HepG2 (cell line): ENCODE results near the gene CIAO2B. TPM values are rescaled to one million over a fixed set of nuclear protein-coding genes. Genes with fewer than 3 reads are reported as not detected.

Source experiments
- CHD4 ChIP-seq: fragments of 200-600 bp; sonication (generic); IDR thresholded peaks from 2 replicates; pipeline ENCODE4 v1.7.0; 2017; ENCODE audit warnings: mild to moderate bottlenecking, low read length, borderline replicate concordance
- FOXC1 ChIP-seq: sonication (generic); formaldehyde crosslinking; IDR thresholded peaks from 2 replicates; pipeline ENCODE4 v1.8.0; 2022; ENCODE audit warnings: mild to moderate bottlenecking, missing genetic modification reagents, borderline replicate concordance
- HCFC1 ChIP-seq: fragments of 150-350 bp; IDR thresholded peaks from 2 replicates; pipeline ENCODE4 v1.6.1; 2014; ENCODE audit warnings: low read depth, low read length
- HMG20A ChIP-seq: IDR thresholded peaks from 2 replicates; pipeline ENCODE4 v1.6.1; 2016; ENCODE audit warnings: borderline replicate concordance
- HNRNPL ChIP-seq: fragments of 200-400 bp; formaldehyde crosslinking; IDR thresholded peaks from 2 replicates; pipeline ENCODE4 v1.6.1; 2017; ENCODE audit warnings: mild to moderate bottlenecking, low read depth, low read length
- KAT7 ChIP-seq: IDR thresholded peaks from 2 replicates; pipeline ENCODE4 v1.6.1; 2018; ENCODE audit warnings: borderline replicate concordance, missing compliant biosample characterization
- NBN ChIP-seq: fragments of 450-650 bp; conservative IDR thresholded peaks from 2 replicates; pipeline ENCODE4 v1.6.1; 2017
- PHF5A ChIP-seq: IDR thresholded peaks from one replicate; pipeline ENCODE4 v1.6.1; 2018; ENCODE audit warnings: low read depth, missing genetic modification reagents; ENCODE audit not compliant: unreplicated experiment
- RFXAP ChIP-seq: sonication (generic); formaldehyde crosslinking; IDR thresholded peaks from 2 replicates; pipeline ENCODE4 v1.4.0; 2020; ENCODE audit warnings: missing genetic modification reagents, borderline replicate concordance
- SALL2 ChIP-seq: sonication (generic); formaldehyde crosslinking; IDR thresholded peaks from 2 replicates; pipeline ENCODE4 v1.8.1; 2023; ENCODE audit warnings: mild to moderate bottlenecking, missing genetic modification reagents, inconsistent platforms
- SP4 ChIP-seq: sonication (generic); formaldehyde crosslinking; IDR thresholded peaks from 2 replicates; pipeline ENCODE4 v1.8.1; 2023; ENCODE audit warnings: mild to moderate bottlenecking, missing genetic modification reagents
- STAG1 ChIP-seq: sonication (generic); formaldehyde crosslinking; IDR thresholded peaks from 2 replicates; pipeline ENCODE4 v1.4.0; 2020; ENCODE audit warnings: missing genetic modification reagents
- ZFYVE20 ChIP-seq: sonication (generic); formaldehyde crosslinking; IDR thresholded peaks from 2 replicates; pipeline ENCODE4 v1.8.0; 2023; ENCODE audit warnings: low read depth, mild to moderate bottlenecking, moderate library complexity, missing genetic modification reagents, borderline replicate concordance
- ZMYM4 ChIP-seq: sonication (generic); formaldehyde crosslinking; IDR thresholded peaks from 2 replicates; pipeline ENCODE4 v1.8.1; 2023; ENCODE audit warnings: mild to moderate bottlenecking, missing genetic modification reagents
- ZNF24 ChIP-seq: fragments of 450-650 bp; IDR thresholded peaks from 2 replicates; pipeline ENCODE4 v1.6.1; 2017; ENCODE audit warnings: antibody characterized with exemption, mild to moderate bottlenecking
- ZNF552 ChIP-seq: sonication (generic); formaldehyde crosslinking; IDR thresholded peaks from 2 replicates; pipeline ENCODE4 v1.9.0; 2022; ENCODE audit warnings: missing genetic modification reagents, mild to moderate bottlenecking, borderline replicate concordance
- ZNF558 ChIP-seq: sonication (generic); formaldehyde crosslinking; IDR thresholded peaks from 2 replicates; pipeline ENCODE4 v1.9.0; 2022; ENCODE audit warnings: mild to moderate bottlenecking, missing genetic modification reagents, borderline replicate concordance
- ZNF768 ChIP-seq: sonication (generic); formaldehyde crosslinking; IDR thresholded peaks from 2 replicates; pipeline ENCODE4 v1.4.0; 2020; ENCODE audit warnings: missing genetic modification reagents
- ZSCAN30 ChIP-seq: sonication (generic); formaldehyde crosslinking; IDR thresholded peaks from 2 replicates; pipeline ENCODE4 v1.5.0; 2020; ENCODE audit warnings: mild to moderate bottlenecking, missing genetic modification reagents
- polyA plus RNA-seq, 8 experiments: library from polyadenylated mRNA; depleted of rRNA in 3 of 8; stranded (reverse) in 7 of 8; unstranded in 1 of 8; fragments of >200 nt; fragmentation: Illumina TruSeq in 4 of 8; extraction: Trizol in 4 of 8; gene quantifications; 2 replicates each; pipeline versions ENCODE4 v1.2.1 to v1.2.3, GENCODE V29; 2011 to 2016; ENCODE audit warnings: low read depth in 4 of 8, missing spikeins in 1 of 8, mixed read lengths in 1 of 8; ENCODE audit not compliant: insufficient read depth in 1 of 8
- total RNA-seq, 5 experiments: library from RNA; depleted of rRNA; stranded (reverse); fragments of >200 nt; fragmentation: Illumina TruSeq; extraction: Trizol; gene quantifications; 2 replicates each; pipeline ENCODE4 v1.2.3, GENCODE V29; 2016; ENCODE audit warnings: low read depth in 1 of 5
- TF ChIP-seq, protein P1 (sequence below), 2 experiments: fragments of 450-650 bp in 1 of 2; sonication (generic) in 1 of 2; formaldehyde crosslinking; IDR thresholded peaks; 2 replicates each; pipeline versions ENCODE4 v1.5.0 to v1.8.0; 2020 to 2022; ENCODE audit warnings: mild to moderate bottlenecking in 1 of 2, missing genetic modification reagents in 1 of 2
- TF ChIP-seq, protein P2 (sequence below), 2 experiments: IDR thresholded peaks; 2 replicates each; pipeline ENCODE4 v1.6.1; 2011 to 2012; ENCODE audit warnings: low read length in 2 of 2, borderline replicate concordance in 1 of 2, low read depth in 1 of 2, mild to moderate bottlenecking in 1 of 2, moderate library complexity in 1 of 2
- TF ChIP-seq, protein P3 (sequence below): sonication (generic); formaldehyde crosslinking; IDR thresholded peaks from 2 replicates; pipeline ENCODE4 v1.8.1; 2022; ENCODE audit warnings: low read depth, mild to moderate bottlenecking, missing genetic modification reagents

The CIAO2B gene
- total and polyA plus RNA-seq, 2 of the 13 experiments (the other 11 are each of a cell fraction or from before 2014, with no cell fraction given): 157 to 293 TPM

DNA sequence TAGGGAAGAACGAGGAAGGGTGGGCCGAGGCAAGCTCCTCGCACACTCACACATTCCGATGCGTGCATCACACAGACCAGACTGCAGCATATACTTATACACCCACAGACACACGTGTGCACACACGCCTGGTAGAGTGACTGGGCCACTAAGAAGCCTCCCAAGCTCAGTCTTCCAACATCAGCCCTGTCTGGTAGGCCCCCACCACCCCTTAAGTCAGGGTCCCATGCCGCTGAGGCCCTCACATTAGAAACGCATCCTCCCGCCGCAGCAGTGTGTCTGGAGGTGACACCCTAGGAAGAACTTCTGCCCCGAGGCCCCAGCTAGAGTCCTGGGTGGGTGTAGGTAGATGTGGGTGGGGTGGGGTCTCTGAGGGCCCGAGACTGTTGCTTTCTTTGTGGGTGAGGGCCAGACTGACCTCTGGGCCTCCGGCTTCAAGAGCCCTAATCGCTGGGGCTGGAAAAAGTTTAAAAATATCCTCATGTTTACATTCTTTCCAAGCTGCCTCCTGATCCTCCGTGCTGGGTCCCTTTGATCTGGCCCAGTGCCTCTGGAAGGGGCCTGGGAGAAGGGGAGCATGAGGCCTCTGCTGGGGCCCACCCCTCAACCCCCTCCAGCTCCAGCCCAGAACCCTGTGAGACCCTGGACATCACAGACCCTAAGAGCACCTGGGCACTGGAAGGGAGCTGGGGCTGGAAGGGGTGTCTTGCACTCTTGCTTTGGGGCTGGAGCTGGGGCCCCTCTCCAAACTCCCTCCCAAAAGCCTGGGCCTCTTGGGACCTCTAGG, 29.2 kb downstream of the CIAO2B start (continued):
- TF ChIP-seq SP4 (CRISPR knock-in tag) (no peak; the same call in 1 of the 2 replicates), RFXAP (CRISPR knock-in tag) (peak; percentile 71), PHF5A (no peak), ZNF768 (no peak; the same call in 1 of the 2 replicates), ZNF552 (0 out of 2 replicates have a peak, but pooled peaks have one; percentile 8), STAG1 (CRISPR knock-in tag) (no peak), NBN (no peak), ZSCAN30 (no peak), CHD4 (no peak), ZFYVE20 (no peak), HMG20A (CRISPR knock-in tag) (peak; percentile 77; the same call in 1 of the 2 replicates), HCFC1 (no peak), ZNF24 (no peak), SALL2 (CRISPR knock-in tag) (peak; percentile 11; the same call in 1 of the 2 replicates), ZNF558 (CRISPR knock-in tag) (peak; percentile 34; the same call in 1 of the 2 replicates), HNRNPL (no peak), ZMYM4 (CRISPR knock-in tag) (no peak), KAT7 (CRISPR knock-in tag) (no peak), FOXC1 (no peak)
- TF ChIP-seq, protein P1, sequence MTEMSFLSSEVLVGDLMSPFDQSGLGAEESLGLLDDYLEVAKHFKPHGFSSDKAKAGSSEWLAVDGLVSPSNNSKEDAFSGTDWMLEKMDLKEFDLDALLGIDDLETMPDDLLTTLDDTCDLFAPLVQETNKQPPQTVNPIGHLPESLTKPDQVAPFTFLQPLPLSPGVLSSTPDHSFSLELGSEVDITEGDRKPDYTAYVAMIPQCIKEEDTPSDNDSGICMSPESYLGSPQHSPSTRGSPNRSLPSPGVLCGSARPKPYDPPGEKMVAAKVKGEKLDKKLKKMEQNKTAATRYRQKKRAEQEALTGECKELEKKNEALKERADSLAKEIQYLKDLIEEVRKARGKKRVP (CRISPR knock-in tag; IDR thresholded peaks at IDR 0.05): no peak
- TF ChIP-seq, protein P2, sequence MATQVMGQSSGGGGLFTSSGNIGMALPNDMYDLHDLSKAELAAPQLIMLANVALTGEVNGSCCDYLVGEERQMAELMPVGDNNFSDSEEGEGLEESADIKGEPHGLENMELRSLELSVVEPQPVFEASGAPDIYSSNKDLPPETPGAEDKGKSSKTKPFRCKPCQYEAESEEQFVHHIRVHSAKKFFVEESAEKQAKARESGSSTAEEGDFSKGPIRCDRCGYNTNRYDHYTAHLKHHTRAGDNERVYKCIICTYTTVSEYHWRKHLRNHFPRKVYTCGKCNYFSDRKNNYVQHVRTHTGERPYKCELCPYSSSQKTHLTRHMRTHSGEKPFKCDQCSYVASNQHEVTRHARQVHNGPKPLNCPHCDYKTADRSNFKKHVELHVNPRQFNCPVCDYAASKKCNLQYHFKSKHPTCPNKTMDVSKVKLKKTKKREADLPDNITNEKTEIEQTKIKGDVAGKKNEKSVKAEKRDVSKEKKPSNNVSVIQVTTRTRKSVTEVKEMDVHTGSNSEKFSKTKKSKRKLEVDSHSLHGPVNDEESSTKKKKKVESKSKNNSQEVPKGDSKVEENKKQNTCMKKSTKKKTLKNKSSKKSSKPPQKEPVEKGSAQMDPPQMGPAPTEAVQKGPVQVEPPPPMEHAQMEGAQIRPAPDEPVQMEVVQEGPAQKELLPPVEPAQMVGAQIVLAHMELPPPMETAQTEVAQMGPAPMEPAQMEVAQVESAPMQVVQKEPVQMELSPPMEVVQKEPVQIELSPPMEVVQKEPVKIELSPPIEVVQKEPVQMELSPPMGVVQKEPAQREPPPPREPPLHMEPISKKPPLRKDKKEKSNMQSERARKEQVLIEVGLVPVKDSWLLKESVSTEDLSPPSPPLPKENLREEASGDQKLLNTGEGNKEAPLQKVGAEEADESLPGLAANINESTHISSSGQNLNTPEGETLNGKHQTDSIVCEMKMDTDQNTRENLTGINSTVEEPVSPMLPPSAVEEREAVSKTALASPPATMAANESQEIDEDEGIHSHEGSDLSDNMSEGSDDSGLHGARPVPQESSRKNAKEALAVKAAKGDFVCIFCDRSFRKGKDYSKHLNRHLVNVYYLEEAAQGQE (IDR thresholded peaks at IDR 0.05; ENCODE audit: borderline replicate concordance in 1 of 2, low read depth in 1 of 2, low read length in 2 of 2): peak in 1 of 2 experiments; percentile 49; a peak in 1 of 4 replicates
- TF ChIP-seq, protein P3, sequence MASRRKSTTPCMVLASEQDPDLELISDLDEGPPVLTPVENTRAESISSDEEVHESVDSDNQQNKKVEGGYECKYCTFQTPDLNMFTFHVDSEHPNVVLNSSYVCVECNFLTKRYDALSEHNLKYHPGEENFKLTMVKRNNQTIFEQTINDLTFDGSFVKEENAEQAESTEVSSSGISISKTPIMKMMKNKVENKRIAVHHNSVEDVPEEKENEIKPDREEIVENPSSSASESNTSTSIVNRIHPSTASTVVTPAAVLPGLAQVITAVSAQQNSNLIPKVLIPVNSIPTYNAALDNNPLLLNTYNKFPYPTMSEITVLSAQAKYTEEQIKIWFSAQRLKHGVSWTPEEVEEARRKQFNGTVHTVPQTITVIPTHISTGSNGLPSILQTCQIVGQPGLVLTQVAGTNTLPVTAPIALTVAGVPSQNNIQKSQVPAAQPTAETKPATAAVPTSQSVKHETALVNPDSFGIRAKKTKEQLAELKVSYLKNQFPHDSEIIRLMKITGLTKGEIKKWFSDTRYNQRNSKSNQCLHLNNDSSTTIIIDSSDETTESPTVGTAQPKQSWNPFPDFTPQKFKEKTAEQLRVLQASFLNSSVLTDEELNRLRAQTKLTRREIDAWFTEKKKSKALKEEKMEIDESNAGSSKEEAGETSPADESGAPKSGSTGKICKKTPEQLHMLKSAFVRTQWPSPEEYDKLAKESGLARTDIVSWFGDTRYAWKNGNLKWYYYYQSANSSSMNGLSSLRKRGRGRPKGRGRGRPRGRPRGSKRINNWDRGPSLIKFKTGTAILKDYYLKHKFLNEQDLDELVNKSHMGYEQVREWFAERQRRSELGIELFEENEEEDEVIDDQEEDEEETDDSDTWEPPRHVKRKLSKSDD (CRISPR knock-in tag): no peak
